ENCODE results near the gene SLCO1C1. TPM values are rescaled to one million over a fixed set of nuclear protein-coding genes. Genes with fewer than 3 reads are reported as not detected.
"Not testable (repeated sequence)": the region's sequence is repeated elsewhere in the genome, so short reads cannot be mapped to it uniquely, and the experiment has no call there.

The SLCO1C1 gene
- polyA plus RNA-seq, 1 experiment: not detected

GRCh38 chr12:20778969-20779368 is 83.8 kb downstream of the SLCO1C1 start:
- CTCF ChIA-PET: no interaction called here
- Histone ChIP-seq H3K4me3 (ENCODE audit: low read depth, low read length) (no peak overlapping the region), H3K27ac (ENCODE audit: low read depth, low read length) (no peak overlapping the region), H3K27me3 (ENCODE audit: control insufficient read depth, insufficient read depth, low read length) (no peaks in the 10 kb centered on the region), H3K9me3 (ENCODE audit: control insufficient read depth, insufficient read depth, low read length) (peaks cover 15% of the 10 kb centered on the region)
- POLR2A ChIA-PET: no interaction called here
- DNase-seq (ENCODE audit: low read depth, low spot score): no peak
- no peak for TF ChIP-seq CTCF (IDR thresholded peaks at IDR 0.05; ENCODE audit: low read depth, low read length)

- CTCF ChIA-PET; H3K27me3 ChIP-seq (ENCODE audit: control insufficient read depth, insufficient read depth, low read length); H3K4me3 ChIP-seq (ENCODE audit: low read depth, low read length); POLR2A ChIA-PET; DNase-seq (ENCODE audit: low read depth, low spot score); H3K27ac ChIP-seq (ENCODE audit: low read depth, low read length): not testable (repeated sequence)
- H3K9me3 ChIP-seq (ENCODE audit: control insufficient read depth, insufficient read depth, low read length): peaks cover 17% of the 10 kb centered on the region
Observed at GRCh38 chr12:20779971-20780370, 84.8 kb downstream of the SLCO1C1 start.

- CTCF ChIA-PET; DNase-seq (ENCODE audit: low read depth, low spot score); H3K4me3 ChIP-seq (ENCODE audit: low read depth, low read length); POLR2A ChIA-PET; H3K9me3 ChIP-seq (ENCODE audit: control insufficient read depth, insufficient read depth, low read length); H3K27me3 ChIP-seq (ENCODE audit: control insufficient read depth, insufficient read depth, low read length); H3K27ac ChIP-seq (ENCODE audit: low read depth, low read length): not testable (repeated sequence)
Observed at GRCh38 chr12:20783796-20784357, 88.7 kb downstream of the SLCO1C1 start.

- POLR2A ChIA-PET: no interaction called here
- no peak overlapping the region for H3K4me3 ChIP-seq (ENCODE audit: low read depth, low read length)
- no peaks in the 10 kb centered on the region for H3K27me3 ChIP-seq (ENCODE audit: control insufficient read depth, insufficient read depth, low read length)
Observed at GRCh38 chr12:20792971-20793370, 97.8 kb downstream of the SLCO1C1 start.

GRCh38 chr12:20798554-20798953 is 103.4 kb downstream of the SLCO1C1 start:
- no peaks in the 10 kb centered on the region; the same call in 1 of the 2 replicates for H3K9me3 ChIP-seq (ENCODE audit: control insufficient read depth, insufficient read depth, low read length)
- TF ChIP-seq CTCF (IDR thresholded peaks at IDR 0.05; ENCODE audit: low read depth, low read length): no peak
- ChIA-PET CTCF (interaction anchor here (0.6 kb wide), 1 partner anchor 554 kb away, joined by 3 read pairs; no protein-coding TSS in a partner anchor), POLR2A (no interaction called here)
- no peak overlapping the region for H3K27ac ChIP-seq (ENCODE audit: low read depth, low read length)
- no peak overlapping the region for H3K4me3 ChIP-seq (ENCODE audit: low read depth, low read length)
- DNase-seq (ENCODE audit: low read depth, low spot score): no peak
- H3K27me3 ChIP-seq (ENCODE audit: control insufficient read depth, insufficient read depth, low read length): no peaks in the 10 kb centered on the region

More at GRCh38 chr12:20792971-20793370, 97.8 kb downstream of the SLCO1C1 start:
- no peak for TF ChIP-seq CTCF (IDR thresholded peaks at IDR 0.05; ENCODE audit: low read depth, low read length)
- Histone ChIP-seq H3K27ac (ENCODE audit: low read depth, low read length) (no peak overlapping the region), H3K9me3 (ENCODE audit: control insufficient read depth, insufficient read depth, low read length) (peaks cover 18% of the 10 kb centered on the region)
- CTCF ChIA-PET: no interaction called here
- no peak for DNase-seq (ENCODE audit: low read depth, low spot score)

- Histone ChIP-seq H3K9me3 (ENCODE audit: control insufficient read depth, insufficient read depth, low read length) (no peaks in the 10 kb centered on the region), H3K27ac (ENCODE audit: low read depth, low read length) (no peak overlapping the region), H3K4me3 (ENCODE audit: low read depth, low read length) (no peak overlapping the region), H3K27me3 (ENCODE audit: control insufficient read depth, insufficient read depth, low read length) (no peaks in the 10 kb centered on the region)
- TF ChIP-seq CTCF (IDR thresholded peaks at IDR 0.05; ENCODE audit: low read depth, low read length): no peak
- no peak for DNase-seq (ENCODE audit: low read depth, low spot score)
- POLR2A ChIA-PET: no interaction called here
- CTCF ChIA-PET: no interaction called here
Observed at GRCh38 chr12:20800160-20800559, 105.0 kb downstream of the SLCO1C1 start.
